ENCODE results near the gene NDUFA11. TPM values are rescaled to one million over a fixed set of nuclear protein-coding genes. Genes with fewer than 3 reads are reported as not detected.
A peak's percentile ranks its signal among the peaks of the same experiment; 100 is the strongest.

Gene NDUFA11
- polyA plus RNA-seq, 1 experiment, result 168 TPM

- H3K27ac ChIP-seq (ENCODE audit: low read depth, low read length), result peak overlapping the region; percentile 98
- DNase-seq (ENCODE audit: low read depth, low spot score), result no peak
- TF ChIP-seq CTCF (IDR thresholded peaks at IDR 0.05; ENCODE audit: low read depth, low read length), result no peak
- H3K4me3 ChIP-seq (ENCODE audit: low read depth, low read length), result no peak overlapping the region
- no peaks in the 10 kb centered on the region for H3K9me3 ChIP-seq (ENCODE audit: control insufficient read depth, insufficient read depth, low read length)
- H3K27me3 ChIP-seq (ENCODE audit: control insufficient read depth, insufficient read depth, low read length), result no peaks in the 10 kb centered on the region
- CTCF ChIA-PET, result interaction anchor here (0.5 to 4.3 kb wide), 2 partner anchors 34 to 131 kb away, joined by 3 to 26 read pairs; no protein-coding TSS in a partner anchor
- POLR2A ChIA-PET, result interaction anchor here (2.2 to 3.0 kb wide), 2 partner anchors 28 to 32 kb away, joined by 18 to 22 read pairs; no protein-coding TSS in a partner anchor
Observed at GRCh38 chr19:5934069-5934401, 30.4 kb upstream of the NDUFA11 start.

GRCh38 chr19:5933391-5934068, 29.9 kb upstream of the NDUFA11 start:
- H3K27me3 ChIP-seq (ENCODE audit: control insufficient read depth, insufficient read depth, low read length), result no peaks in the 10 kb centered on the region
- ChIA-PET POLR2A (interaction anchor here (3.0 kb wide), 1 partner anchor 33 kb away, joined by 22 read pairs; no protein-coding TSS in a partner anchor), CTCF (interaction anchor here (0.5 to 4.3 kb wide), 2 partner anchors 34 to 131 kb away, joined by 3 to 26 read pairs; no protein-coding TSS in a partner anchor)

GRCh38 chr19:5932609-5933262, 29.1 kb upstream of the NDUFA11 start:
- no peak for DNase-seq (ENCODE audit: low read depth, low spot score)
- Histone ChIP-seq H3K27ac (ENCODE audit: low read depth, low read length) (no peak overlapping the region), H3K9me3 (ENCODE audit: control insufficient read depth, insufficient read depth, low read length) (no peaks in the 10 kb centered on the region), H3K4me3 (ENCODE audit: low read depth, low read length) (no peak overlapping the region), H3K27me3 (ENCODE audit: control insufficient read depth, insufficient read depth, low read length) (no peaks in the 10 kb centered on the region)
- no peak for TF ChIP-seq CTCF (IDR thresholded peaks at IDR 0.05; ENCODE audit: low read depth, low read length)
- ChIA-PET POLR2A (no interaction called here), CTCF (no interaction called here)

More at GRCh38 chr19:5933391-5934068, 29.9 kb upstream of the NDUFA11 start:
- no peak for TF ChIP-seq CTCF (IDR thresholded peaks at IDR 0.05; ENCODE audit: low read depth, low read length)
- Histone ChIP-seq H3K9me3 (ENCODE audit: control insufficient read depth, insufficient read depth, low read length) (no peaks in the 10 kb centered on the region), H3K27ac (ENCODE audit: low read depth, low read length) (peak overlapping the region; percentile 98), H3K4me3 (ENCODE audit: low read depth, low read length) (no peak overlapping the region)
- no peak for DNase-seq (ENCODE audit: low read depth, low spot score)

- Histone ChIP-seq H3K9me3 (ENCODE audit: control insufficient read depth, insufficient read depth, low read length) (no peaks in the 10 kb centered on the region), H3K4me3 (ENCODE audit: low read depth, low read length) (no peak overlapping the region), H3K27ac (ENCODE audit: low read depth, low read length) (no peak overlapping the region), H3K27me3 (ENCODE audit: control insufficient read depth, insufficient read depth, low read length) (no peaks in the 10 kb centered on the region)
- no peak for TF ChIP-seq CTCF (IDR thresholded peaks at IDR 0.05; ENCODE audit: low read depth, low read length)
- CTCF ChIA-PET, result no interaction called here
- no peak for DNase-seq (ENCODE audit: low read depth, low spot score)
- POLR2A ChIA-PET, result no interaction called here
Observed at GRCh38 chr19:5932146-5932545, 28.6 kb upstream of the NDUFA11 start.

GRCh38 chr19:5931251-5931650, 27.7 kb upstream of the NDUFA11 start:
- H3K27me3 ChIP-seq (ENCODE audit: control insufficient read depth, insufficient read depth, low read length), result no peaks in the 10 kb centered on the region
- no peak overlapping the region for H3K27ac ChIP-seq (ENCODE audit: low read depth, low read length)
- H3K9me3 ChIP-seq (ENCODE audit: control insufficient read depth, insufficient read depth, low read length), result no peaks in the 10 kb centered on the region
- no peak overlapping the region for H3K4me3 ChIP-seq (ENCODE audit: low read depth, low read length)
- ChIA-PET POLR2A (no interaction called here), CTCF (no interaction called here)
- TF ChIP-seq CTCF (IDR thresholded peaks at IDR 0.05; ENCODE audit: low read depth, low read length), result no peak
- DNase-seq (ENCODE audit: low read depth, low spot score), result no peak
